Stimulated activated CD4-positive, alpha-beta T cell treated with anti-CD3 and anti-CD28 coated beads, Interleukin-1b, Interleukin-23, amount 100 ng/mL, for 24 hours (primary cell): ENCODE results near the gene TRIO.

Experiments
- DNase-seq, 4 experiments: peaks; one replicate each; pipeline ENCODE4 v3.0.0-alpha.2; 2020; ENCODE audit warnings: low read depth in 4 of 4, low spot score in 1 of 4

The TRIO gene

GRCh38 chr5:14222206-14222605, 79.1 kb downstream of the TRIO start:
- no peak for DNase-seq

- DNase-seq, result no peak
These were observed 80.2 kb downstream of the TRIO start for GRCh38 chr5:14223372-14223771.

GRCh38 chr5:14225173-14225834, 82.2 kb downstream of the TRIO start:
- no peak for DNase-seq

GRCh38 chr5:14226149-14226548, 83.0 kb downstream of the TRIO start:
- DNase-seq, result no peak

- no peak for DNase-seq
These were observed 83.4 kb downstream of the TRIO start for GRCh38 chr5:14226554-14226953.

GRCh38 chr5:14226992-14227391, 83.8 kb downstream of the TRIO start:
- DNase-seq, result no peak

GRCh38 chr5:14227513-14227912, 84.4 kb downstream of the TRIO start:
- DNase-seq, result no peak

GRCh38 chr5:14228219-14228618, 85.1 kb downstream of the TRIO start:
- no peak for DNase-seq

- no peak for DNase-seq
These were observed 86.0 kb downstream of the TRIO start for GRCh38 chr5:14229181-14229580.

- DNase-seq, result no peak
These were observed 86.6 kb downstream of the TRIO start for GRCh38 chr5:14229734-14230133.

- no peak for DNase-seq
These were observed 88.0 kb downstream of the TRIO start for GRCh38 chr5:14231156-14231555.

GRCh38 chr5:14231890-14232289, 88.7 kb downstream of the TRIO start:
- no peak for DNase-seq

GRCh38 chr5:14234204-14234603, 91.1 kb downstream of the TRIO start:
- no peak for DNase-seq

GRCh38 chr5:14235872-14236271, 92.7 kb downstream of the TRIO start:
- DNase-seq, result no peak

- DNase-seq, result no peak
These were observed 93.6 kb downstream of the TRIO start for GRCh38 chr5:14236757-14237156.

- DNase-seq, result no peak
These were observed 94.4 kb downstream of the TRIO start for GRCh38 chr5:14237317-14238086.

- DNase-seq, result no peak
These were observed 95.1 kb downstream of the TRIO start for GRCh38 chr5:14238272-14238671.

- no peak for DNase-seq
These were observed 96.3 kb downstream of the TRIO start for GRCh38 chr5:14239404-14239803.

- no peak for DNase-seq
These were observed 96.8 kb downstream of the TRIO start for GRCh38 chr5:14239951-14240350.

- no peak for DNase-seq
These were observed 97.2 kb downstream of the TRIO start for GRCh38 chr5:14240359-14240758.

GRCh38 chr5:14241141-14241540, 98.0 kb downstream of the TRIO start:
- no peak for DNase-seq

- DNase-seq, result no peak
These were observed 99.3 kb downstream of the TRIO start for GRCh38 chr5:14242447-14242846.

- no peak for DNase-seq
These were observed 99.8 kb downstream of the TRIO start for GRCh38 chr5:14242871-14243383.
